ENCODE results near the gene RAD51B.
"Not testable (repeated sequence)": the region's sequence is repeated elsewhere in the genome, so short reads cannot be mapped to it uniquely, and the experiment has no call there.

Gene RAD51B

DNA sequence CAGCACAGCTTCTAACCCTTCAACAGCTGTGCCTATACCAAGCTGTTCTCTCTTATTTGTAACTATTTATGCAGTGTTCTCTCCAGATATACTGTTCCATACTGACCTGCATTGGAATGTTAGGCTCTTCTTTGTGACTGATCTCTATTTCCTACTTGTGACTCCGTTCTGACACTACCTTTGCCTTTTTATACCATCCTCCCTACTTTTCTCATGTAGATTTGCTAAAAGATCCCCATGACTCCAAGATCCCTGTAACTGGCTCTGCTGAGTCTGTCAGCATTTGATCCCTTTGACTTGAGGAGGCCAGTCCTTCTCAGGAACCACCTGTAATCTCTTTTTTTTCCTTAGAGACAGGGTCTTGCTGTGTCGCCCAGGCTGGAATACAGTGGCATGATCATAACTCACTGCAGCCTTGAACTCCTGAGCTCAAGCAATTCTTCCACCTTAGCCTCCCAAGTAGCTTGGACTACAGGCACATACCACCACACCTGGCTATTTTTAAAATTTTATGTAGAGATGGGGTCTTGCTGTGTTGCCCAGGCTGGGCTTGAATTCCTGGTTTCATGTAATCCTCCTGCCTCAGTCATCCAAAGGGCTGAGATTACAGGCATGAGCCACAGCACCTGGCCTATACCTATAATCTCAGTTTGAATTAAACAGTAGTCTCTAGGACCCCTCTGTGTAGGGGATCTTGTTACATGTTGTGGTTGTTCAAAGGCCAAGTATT, 605.0 kb downstream of the RAD51B start:
- DNase-seq, result no peak

DNA sequence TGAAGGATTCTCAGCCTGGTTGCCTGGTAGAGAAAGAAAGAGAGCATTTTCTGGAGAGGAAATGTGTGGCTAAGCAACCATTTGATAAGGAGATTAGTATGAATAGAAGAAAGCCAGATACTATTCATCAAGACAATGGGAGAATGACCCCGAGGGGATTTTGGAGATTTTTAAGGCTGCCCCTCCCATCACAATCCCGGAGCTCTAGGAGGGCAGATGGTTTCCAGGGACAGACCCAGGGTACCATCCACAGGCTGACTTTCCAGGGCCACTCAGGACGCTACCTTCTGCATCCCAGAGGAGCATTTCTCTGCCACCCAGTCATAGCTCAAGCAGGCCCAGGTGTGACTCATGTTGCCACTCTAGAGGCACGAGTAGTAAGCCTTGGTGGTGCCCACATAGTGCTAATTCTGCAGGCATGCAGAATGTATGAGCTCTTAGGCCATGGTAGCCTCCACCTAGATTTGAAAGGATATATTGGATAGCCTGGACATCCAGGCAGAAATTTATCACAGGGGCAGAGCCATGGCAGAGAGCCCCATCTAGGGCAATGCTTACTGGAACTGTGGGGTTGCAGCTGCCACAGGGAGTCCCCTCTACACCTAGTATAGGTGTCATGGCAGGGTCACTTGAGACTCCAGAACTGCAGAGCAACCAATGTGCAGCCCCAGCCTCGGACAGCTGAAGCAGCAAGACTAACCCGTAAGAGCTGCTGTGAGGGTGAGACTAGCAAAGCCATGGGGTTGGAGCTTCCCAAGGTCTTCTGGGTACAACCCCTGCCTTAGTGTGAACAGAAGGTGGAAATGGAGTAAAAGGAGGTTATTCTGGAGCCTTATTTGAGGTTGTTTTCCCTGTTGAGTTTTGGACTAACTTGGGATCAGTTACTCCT, 607.3 kb downstream of the RAD51B start:
- no peak for DNase-seq

DNA sequence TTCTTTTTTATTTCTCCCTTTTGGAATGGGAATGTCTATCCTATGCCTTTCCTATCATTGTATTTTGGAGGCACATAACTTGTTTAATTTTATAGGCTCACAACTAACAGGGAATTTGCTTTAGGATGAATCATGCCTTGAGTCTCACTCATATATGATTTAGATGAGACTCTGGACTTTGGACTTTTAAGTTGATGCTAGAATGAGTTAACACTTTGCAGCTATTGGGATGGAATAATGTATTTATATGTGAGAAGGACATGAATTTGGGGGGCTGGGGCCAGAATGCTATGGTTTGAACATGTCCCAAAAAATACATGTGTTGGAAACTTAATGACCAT, 607.9 kb downstream of the RAD51B start:
- no peak for DNase-seq

DNA sequence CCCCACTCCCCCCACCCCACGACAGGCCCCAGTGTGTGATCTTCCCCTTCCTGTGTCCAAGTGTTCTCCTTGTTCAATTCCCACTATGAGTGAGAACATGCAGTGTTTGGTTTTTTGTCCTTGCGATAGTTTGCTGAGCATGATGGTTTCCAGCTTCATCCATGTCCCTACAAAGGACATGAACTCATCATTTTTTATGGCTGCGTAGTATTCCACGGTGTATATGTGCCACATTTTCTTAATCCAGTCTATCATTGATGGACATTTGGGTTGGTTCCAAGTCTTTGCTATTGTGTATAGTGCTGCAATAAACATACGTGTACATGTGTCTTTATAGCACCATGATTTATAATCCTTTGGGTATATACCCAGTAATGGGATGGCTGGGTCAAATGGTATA, 609.3 kb downstream of the RAD51B start:
- DNase-seq, result not testable (repeated sequence)

DNA sequence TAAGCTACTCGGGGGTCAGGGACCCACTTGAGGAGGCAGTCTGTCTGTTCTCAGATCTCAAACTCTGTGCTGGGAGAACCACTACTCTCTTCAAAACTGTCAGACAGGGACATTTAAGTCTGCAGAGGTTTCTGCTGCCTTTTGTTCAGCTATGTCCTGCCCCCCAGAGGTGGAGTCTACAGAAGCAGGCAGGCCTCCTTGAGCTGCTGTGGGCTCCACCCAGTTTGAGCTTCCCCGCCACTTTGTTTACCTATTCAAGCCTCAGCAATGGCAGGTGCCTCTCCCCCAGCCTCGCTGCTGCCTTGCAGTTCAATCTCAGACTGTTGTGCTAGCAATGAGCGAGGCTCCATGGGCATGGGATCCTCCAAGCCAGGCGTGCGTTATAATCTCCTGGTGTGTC, 614.6 kb downstream of the RAD51B start:
- not testable (repeated sequence) for DNase-seq

DNA sequence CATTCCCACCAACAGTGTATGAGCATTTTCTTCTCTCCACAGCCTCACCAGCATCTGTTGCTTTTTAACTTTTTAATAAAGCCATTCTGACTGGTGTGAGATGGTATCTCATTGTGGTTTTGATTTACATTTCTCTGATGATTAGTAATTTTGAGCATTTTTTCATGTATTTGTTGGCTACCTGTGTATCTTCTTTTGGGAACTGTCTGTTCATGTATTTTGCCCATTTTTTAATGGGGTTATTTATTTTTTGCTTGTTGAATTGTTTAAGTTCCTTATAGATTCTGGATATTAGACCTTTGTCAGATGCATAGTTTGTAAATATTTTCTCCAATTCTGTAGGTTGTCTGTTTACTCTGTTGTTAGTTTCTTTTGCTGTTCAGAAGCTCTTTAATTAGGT, 616.1 kb downstream of the RAD51B start:
- not testable (repeated sequence) for DNase-seq

DNA sequence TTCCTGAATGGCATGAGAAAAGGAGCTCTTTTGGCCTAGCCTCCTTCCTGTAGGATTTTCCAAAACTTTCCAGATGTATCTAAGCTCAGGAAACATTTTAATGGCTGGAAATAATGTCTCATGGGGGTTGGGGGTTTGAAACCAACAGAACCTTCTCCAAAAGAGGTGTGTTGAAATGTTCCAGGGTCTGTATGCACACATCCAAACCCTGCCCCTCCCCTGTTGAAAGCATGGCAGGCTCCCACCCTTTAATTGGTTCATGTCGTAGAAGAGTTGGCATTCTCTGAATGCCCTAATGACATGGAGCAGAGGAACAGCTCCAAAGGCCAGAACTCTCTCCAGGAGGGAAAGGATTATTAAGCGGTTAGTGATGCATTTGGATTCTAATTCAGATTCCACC, 620.1 kb downstream of the RAD51B start:
- no peak for DNase-seq

DNA sequence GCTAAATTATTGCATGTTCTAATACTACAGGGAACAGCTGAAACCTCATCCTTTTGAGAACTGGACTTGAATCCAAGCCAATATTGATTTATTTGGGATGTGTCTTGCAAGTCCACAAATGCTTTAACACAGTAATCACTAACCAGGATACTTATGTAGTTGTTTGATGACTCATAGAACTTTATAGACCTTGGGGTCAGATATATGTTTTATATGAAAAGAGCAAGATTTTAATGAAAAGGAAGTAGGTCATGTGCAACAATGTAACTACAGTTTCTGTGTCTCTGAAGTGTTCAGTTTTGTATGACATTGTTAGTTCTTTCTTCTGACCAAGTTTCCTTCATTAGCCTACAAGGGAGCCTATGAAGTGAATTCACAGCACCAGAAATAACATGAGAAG, 621.2 kb downstream of the RAD51B start:
- DNase-seq, result no peak

DNA sequence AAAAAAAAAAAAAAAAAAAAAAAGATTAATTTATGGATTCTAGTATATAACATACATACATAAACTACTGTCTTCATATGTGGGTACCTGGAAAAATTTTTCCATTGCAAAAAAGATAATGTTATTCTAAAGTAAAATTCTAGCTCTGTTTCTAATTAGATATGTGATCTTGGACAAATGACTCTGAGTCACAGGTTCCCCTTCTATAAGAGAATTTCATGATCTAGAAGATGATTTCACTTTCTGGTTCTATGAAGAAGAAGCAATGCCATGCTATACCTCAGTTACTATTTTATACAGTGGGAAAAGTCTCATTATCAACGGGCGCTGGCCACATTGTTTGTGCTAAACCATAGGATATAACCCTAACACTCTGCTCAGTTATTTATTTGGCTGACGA, 622.0 kb downstream of the RAD51B start:
- DNase-seq, result no peak

DNA sequence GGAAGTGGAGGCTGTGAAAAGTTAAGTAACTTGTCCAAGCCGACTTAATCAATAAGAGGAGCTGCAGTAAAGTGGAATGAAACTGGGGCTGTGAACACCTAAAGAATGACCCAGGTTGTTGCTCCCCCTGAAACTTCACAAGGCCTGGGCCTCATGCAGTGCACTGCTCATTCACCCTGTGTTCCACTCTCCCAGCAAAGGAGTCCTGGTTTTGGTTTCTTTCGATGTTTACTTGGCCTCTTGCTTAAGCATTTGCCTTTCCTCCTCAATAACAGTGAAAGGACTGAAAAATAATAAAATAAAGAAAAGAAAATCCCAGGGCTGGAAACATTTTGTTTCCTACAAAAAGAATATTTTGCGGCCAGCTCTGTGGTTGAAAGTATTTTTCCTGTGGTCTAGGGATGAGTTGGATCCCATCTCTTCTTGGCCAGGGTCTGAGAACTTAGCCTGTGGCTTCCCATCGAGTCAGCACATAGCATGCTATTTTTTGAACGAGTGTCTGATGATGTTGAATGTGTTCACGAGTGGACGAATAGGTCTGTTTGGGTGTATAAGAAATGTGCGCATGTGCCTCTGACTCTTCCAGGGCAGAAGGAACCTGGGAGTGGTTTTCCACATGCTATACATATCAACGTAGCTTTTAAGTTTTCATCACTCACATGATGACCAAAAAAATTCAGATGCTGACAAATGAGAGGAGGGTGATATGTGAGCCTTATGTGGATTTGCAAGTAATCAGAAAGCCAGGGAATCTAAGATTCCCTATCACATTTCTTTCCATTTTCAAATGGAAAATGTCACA, 623.5 kb downstream of the RAD51B start:
- no peak for DNase-seq

DNA sequence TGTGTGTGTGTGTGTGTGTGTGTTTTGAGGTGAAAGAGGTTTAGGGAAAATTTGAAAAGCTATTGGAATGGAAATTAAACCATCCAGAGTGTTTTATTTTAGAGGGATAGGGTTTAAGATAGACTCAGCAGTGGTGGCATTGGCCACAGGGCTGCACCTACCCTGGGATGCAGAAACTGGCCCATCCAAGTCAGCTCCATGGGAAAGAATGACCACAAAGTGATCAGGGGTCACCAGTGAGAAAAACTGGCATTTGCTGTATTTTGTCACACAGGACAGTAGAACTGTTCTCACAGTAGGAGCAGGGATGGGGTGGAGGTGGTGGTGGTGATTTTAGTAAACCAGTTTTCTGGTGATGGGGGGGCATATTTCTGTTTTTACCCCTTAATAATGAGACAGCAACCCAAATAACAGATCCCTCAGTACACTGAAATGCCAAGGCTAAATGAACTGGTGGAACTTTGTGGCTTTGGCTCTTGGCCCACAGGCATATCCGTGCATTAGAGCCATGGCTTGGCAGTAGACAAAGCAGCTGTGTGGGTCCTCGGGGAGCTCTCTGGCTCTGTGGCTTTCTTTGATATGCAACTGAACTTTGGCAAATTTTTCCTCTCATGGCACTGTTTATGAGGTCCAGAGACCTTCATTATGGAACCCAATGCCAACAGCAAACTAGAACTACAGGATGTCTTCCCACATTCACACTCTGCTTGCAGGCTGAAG, 625.0 kb downstream of the RAD51B start:
- no peak for DNase-seq

DNA sequence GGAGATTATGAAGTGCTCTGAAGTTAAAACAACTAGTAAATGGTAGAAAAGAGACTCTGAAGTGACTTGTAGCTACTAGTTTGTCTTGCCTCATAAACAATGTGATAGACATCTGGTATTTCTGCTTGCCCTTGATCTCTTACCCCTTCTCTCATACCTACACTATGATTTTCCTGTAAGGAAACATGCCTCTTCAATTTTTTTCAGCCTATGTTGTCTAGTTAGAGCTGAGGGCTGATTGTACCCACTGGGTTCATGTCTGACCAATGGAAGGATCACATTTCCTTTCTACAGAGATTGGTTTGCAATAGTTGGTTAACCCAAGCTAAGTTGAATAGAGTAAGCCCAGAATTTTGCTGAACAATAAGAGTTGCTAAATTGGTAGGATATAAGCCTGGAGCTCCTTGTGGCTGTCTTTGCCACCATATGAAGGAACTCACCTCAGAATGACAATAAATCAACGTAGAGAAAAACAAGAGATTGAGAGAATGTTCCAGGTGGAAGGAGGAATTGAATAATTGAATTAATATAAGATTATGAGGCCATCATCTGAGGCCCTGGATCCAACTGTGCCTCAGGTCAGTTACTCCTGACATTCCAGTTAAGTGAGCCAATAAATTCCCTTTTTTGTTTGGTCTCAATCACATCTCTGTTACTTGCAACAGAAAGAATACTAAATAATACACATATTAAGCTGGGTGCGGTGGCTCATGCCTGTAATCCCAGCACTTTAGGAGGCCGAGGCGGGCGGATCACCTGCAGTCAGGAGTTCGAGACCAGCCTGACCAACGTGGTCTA, 626.9 kb downstream of the RAD51B start:
- DNase-seq, result no peak

DNA sequence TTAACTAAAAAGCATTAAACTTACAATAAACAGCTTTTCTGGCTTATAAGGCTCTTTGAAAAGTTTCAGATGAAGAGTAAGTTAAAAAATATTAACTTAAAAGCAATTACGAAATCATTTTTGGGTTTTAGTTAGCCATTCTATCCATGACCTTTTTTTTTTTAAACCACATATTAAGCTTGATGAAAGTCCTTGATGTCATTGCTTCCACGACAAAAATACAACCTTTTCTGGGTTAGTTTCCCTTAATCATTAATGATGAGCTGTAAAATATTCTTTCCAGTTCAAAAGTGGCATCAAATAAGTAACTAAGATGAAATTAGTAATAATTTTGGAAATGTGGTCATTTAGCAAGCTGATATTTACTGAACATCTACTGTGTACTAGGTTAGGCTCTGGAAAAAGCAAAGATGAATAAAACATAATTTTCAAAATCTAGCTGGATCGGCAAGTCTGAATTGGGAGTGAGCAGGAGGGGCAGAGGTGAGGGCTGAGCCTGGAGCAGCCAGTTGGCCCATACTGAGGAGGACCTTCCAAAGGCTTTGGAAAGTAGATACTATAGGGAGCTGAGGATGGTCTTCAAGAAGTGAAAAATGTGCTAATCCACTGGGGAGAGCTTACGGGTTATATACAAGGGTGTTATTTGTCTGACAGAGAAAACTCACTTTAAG, 628.1 kb downstream of the RAD51B start:
- DNase-seq, result no peak

DNA sequence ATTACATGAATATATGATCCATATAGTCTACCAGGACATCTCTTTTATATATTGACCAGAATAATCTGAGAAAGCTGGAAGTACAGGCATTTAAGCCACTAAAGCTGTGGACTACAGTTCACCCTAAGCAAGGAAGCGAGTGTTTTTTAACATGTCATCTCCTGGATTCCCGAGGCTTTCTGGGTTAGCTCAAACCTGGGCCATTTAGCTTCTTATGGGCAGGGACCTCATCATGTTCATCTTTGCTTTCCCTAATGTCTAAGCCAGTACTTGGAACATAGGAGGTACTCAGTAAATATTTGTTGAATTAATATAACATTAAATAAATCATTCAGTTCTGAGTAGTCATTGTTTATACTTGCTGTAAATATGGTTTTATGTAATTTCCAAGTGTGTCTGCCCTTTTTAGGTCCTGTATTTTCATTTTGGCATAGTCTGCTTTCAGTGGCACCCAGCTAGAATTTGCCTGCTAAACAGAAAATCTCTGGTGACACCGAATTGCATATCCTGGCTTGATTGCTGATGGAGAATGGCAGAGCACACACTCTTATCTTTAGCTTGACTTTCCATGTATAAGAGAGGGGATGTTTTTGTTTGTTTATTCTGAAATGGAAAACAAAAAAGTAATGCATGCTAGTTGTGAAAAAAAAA, 628.8 kb downstream of the RAD51B start:
- DNase-seq, result no peak

DNA sequence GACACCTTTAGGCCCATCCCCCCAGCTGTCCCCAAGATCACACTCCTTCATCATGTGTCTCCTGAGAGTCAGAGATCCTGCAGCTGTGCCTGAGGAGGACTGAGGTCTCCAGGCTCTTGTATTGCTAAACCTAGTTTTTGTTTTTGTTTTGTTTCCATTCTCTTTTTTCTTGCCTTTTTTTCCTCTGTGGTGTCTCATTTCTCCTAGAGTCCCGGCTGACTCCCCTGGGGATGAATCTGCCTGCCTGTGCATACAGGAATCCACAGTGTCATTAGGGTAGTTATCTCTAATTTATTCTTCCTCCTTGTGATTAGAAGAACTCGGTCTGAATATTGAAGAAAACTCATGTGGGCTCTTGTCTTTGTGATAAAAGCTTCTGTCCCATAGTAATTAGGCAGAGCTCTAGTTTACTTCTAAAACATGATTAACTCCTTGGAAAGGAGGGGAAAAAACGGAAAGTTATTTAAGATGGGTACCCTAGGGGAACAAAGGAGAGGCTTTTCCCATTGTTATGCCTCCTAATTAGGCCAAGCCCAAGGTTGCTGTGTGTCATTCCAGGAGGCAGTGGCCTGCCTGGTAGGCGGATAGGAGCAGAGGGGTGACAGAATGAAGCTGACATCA, 630.1 kb downstream of the RAD51B start:
- no peak for DNase-seq

DNA sequence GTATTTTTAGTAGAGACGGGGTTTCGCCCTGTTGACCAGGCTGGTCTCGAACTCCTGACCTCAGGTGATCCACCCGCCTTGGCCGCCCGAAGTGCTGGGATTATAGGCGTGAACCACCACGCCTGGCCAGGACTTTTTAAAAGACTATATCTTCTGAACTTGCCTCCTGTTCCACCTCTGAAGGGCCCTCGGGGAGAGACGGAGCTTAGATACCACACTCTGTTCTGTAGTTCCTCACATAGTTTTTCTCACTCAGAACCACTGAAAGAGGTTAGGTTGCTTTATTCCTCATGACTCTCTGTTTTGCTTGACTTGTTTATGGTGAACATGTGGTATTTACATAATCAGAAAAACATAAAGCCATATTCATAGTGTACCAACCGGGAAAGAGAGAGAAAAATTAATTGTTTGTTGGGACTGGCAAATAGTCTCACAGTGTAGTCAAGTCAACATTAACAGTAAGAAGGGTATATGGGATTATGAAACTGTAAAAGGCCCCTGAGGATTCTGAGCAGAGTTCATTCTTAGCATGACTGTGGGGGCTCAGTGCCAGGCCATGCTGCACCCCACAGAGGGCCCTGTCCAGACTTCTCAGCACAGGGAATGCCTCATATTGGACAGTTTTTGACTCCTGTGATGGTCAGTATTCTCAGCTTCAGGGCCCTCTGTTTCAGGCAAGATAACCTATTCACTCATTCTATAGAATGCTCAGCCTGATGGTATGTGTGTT, 631.0 kb downstream of the RAD51B start:
- no peak for DNase-seq

DNA sequence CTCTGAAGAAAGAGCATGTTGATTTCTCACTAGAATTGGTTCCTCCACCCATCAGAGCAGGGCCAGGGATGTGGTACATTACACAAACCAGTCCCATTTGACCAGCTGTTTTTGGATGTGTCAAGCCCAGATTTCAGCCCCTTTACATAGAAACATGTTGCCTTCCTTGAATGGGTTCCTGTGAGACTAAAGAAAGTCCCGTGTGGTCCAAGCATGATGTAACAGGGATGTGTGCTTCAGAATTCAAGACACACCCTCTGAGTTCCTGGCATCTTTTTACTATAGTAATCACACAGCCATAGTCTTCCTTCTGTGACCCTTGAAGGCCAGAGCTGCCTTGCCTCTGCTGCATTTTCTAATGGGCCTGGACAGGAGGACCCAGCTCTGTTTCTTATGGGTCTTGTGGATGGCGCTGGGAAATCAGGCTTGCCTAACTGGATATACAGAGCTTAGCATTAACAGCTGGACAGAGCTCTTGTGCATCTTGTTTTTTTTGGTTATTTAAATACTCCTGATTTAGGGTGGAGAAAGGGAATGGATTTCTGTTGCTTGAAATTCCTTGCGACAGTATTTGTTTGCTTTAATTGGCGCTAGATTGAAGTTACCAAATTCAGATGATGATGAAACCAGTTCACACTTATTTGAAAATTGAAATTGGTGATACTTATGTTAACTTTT, 632.3 kb downstream of the RAD51B start:
- DNase-seq, result no peak

DNA sequence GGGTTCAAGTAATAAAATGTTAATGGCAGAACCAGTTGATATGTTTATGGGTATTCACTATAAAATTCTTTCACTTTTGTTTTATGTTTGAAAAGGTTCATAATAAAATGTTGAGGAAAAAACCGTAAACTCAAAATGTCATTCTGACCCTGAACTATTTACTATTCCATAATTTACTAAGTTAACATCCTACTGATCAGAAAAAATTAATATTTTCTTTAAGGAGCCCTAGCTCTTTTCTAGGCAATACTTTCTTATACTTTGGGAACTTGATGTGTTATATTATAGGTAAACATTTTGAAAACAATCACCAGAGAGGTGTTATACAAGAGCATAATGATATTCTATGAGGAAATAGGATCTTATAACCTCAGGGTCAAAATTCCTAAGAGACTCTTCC, 638.7 kb downstream of the RAD51B start:
- DNase-seq, result no peak

DNA sequence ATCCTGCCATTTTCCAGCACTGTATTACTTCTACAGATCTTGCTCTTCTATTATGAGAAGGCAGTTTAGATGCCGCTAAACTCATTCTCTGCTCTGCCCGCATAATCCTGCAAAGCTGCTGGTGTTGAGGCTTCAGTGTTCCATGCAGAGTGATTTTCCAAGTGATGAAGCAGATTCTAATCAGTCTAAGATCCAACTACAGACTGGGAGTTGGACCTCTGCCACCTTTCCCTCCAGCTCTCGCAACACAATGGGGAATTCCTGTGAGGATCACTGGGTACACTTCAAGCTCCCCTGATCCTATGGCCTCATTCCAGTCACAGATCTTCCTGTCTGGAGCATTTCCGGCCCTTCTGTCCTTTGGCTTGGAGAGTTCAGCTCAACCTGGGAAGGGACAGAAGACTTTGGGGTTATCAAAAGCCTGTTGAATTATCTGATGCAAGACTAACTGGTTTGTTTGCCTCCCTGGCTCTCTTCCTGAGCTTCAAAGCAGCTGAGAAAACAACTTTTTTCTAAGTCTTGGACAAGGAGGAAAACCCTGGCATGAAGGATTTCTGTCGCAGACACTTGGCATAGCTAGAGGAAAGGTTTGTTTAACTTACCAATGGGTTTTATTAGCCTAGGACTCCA, 639.4 kb downstream of the RAD51B start:
- no peak for DNase-seq

All from NCI-H526 treated with DMSO at 0.1 percent for 48 hours (cell line).